Cerebellar nuclear complex (tissue), 1 donor: ENCODE results near the gene DNAH8.

Source experiments
- DNase-seq, 2 experiments: peaks; one replicate each; lab custom pipeline; 2025; lab: John Stamatoyannopoulos, UW

DNAH8 gene

GRCh38 chr6:39075010-39075686 lies 360.0 kb downstream of the DNAH8 start:
- DNase-seq: no peak

- DNase-seq: no peak
Observed at GRCh38 chr6:39075807-39076622, 360.9 kb downstream of the DNAH8 start.

GRCh38 chr6:39076623-39077535 lies 361.8 kb downstream of the DNAH8 start:
- DNase-seq: no peak

GRCh38 chr6:39077882-39078594 lies 362.9 kb downstream of the DNAH8 start:
- DNase-seq: no peak

- no peak for DNase-seq
Observed at GRCh38 chr6:39078695-39079094, 363.6 kb downstream of the DNAH8 start.

GRCh38 chr6:39079197-39080125 lies 364.4 kb downstream of the DNAH8 start:
- DNase-seq: no peak
